PC-3 (cell line): ENCODE data around the gene GIPC3. TPM values are rescaled to one million over a fixed set of nuclear protein-coding genes. Genes with fewer than 3 reads are reported as not detected.

Experiments
- ATAC-seq: fragments of 200-7000 bp; cut with Tn5 transposase; 2 replicates; pipeline ENCODE4 v1.9.1; 2020; ENCODE audit warnings: mild to moderate bottlenecking, moderate library complexity
- BruUV-seq: library from RNA; stranded (reverse); fragments of 400-500 nt; replicated peaks from 2 replicates; lab custom pipeline; 2021; lab: Mats Ljungman, UMichigan
- CTCF ChIA-PET: fragments of 300-600 bp; sonication (Branson Sonifier 250); formaldehyde crosslinking; loops from one replicate; lab custom pipeline; 2022; ENCODE audit warnings: antibody characterized with exemption; lab: Charles Lee
- POLR2A ChIA-PET: fragments of 300-600 bp; sonication (Branson Sonifier 250); formaldehyde crosslinking; loops from one replicate; lab custom pipeline; 2022; ENCODE audit warnings: antibody characterized with exemption; ENCODE audit not compliant: unreplicated experiment; lab: Charles Lee
- DNase-seq: peaks from one replicate; pipeline ENCODE4 v3.0.0-alpha.2; 2015
- H2AFZ ChIP-seq: fragments of 300-600 bp; sonication (generic); 2 replicates; pipeline ENCODE4 v1.6.0; 2016; ENCODE audit warnings: antibody characterized with exemption, low read length
- H3F3A ChIP-seq: fragments of 300-600 bp; sonication (generic); one replicate; pipeline ENCODE4 v1.6.0; 2017; ENCODE audit warnings: antibody characterized with exemption, low read length, control low read depth, mild to moderate bottlenecking; ENCODE audit not compliant: unreplicated experiment
- H3K27ac ChIP-seq: fragments of 300-600 bp; sonication (generic); 2 replicates; pipeline ENCODE4 v1.5.1; 2016; ENCODE audit warnings: mild to moderate bottlenecking, low read length
- H3K27me3 ChIP-seq: fragments of 300-600 bp; sonication (generic); 2 replicates; pipeline ENCODE4 v1.6.1; 2016; ENCODE audit warnings: low read length, mixed read lengths
- H3K36me3 ChIP-seq: fragments of 300-600 bp; sonication (generic); 2 replicates; pipeline ENCODE4 v1.6.1; 2016; ENCODE audit warnings: low read depth, mixed run types, low read length, mixed read lengths
- H3K4me1 ChIP-seq: fragments of 300-600 bp; sonication (generic); 2 replicates; pipeline ENCODE4 v1.5.1; 2016; ENCODE audit warnings: low read length; ENCODE audit not compliant: insufficient read depth
- H3K4me2 ChIP-seq: fragments of 300-600 bp; sonication (generic); 2 replicates; pipeline ENCODE4 v1.6.0; 2016; ENCODE audit warnings: low read length
- H3K4me3 ChIP-seq: fragments of 300-600 bp; sonication (generic); 2 replicates; pipeline ENCODE4 v1.5.1; 2016; ENCODE audit warnings: mild to moderate bottlenecking, low read length, mixed read lengths
- H3K79me2 ChIP-seq: fragments of 300-600 bp; sonication (generic); 2 replicates; pipeline ENCODE4 v1.6.1; 2017; ENCODE audit warnings: low read length, mixed read lengths
- H3K9ac ChIP-seq: fragments of 300-600 bp; sonication (generic); 2 replicates; pipeline ENCODE4 v1.6.0; 2016; ENCODE audit warnings: mild to moderate bottlenecking, low read length
- H3K9me2 ChIP-seq: fragments of 300-600 bp; sonication (generic); replicated peaks from 2 replicates; pipeline ENCODE4 v1.6.1; 2016; ENCODE audit warnings: mixed run types, low read length, mixed read lengths
- H3K9me3 ChIP-seq: fragments of 300-600 bp; sonication (generic); 2 replicates; pipeline ENCODE4 v1.6.1; 2016; ENCODE audit warnings: low read length, mixed read lengths
- H4K20me1 ChIP-seq: fragments of 300-600 bp; sonication (generic); 2 replicates; pipeline ENCODE4 v1.6.1; 2016; ENCODE audit warnings: low read length, mixed read lengths
- EZH2 ChIP-seq: fragments of 300-600 bp; sonication (generic); IDR thresholded peaks from one replicate; pipeline ENCODE4 v1.6.1; 2017; ENCODE audit warnings: antibody characterized with exemption, mild to moderate bottlenecking, low read length; ENCODE audit not compliant: unreplicated experiment
- EZH2phosphoT487 ChIP-seq: fragments of 300-600 bp; sonication (generic); IDR thresholded peaks from 2 replicates; pipeline ENCODE4 v1.6.1; 2018; ENCODE audit warnings: mild to moderate bottlenecking, antibody characterized with exemption, low read length, borderline replicate concordance
- intact Hi-C: fragments of 100-400 bp; cut with micrococcal nuclease; formaldehyde crosslinking; loops from 2 replicates; pipeline ENCODE4 v1.9.0; 2023
- total RNA-seq: library from RNA; depleted of rRNA; stranded (reverse); fragments of >200 nt; gene quantifications from 2 replicates; pipeline ENCODE4 v1.2.3, GENCODE V29; 2014
- TF ChIP-seq, protein P1 (sequence below): fragments of 300-600 bp; sonication (generic); conservative IDR thresholded peaks from 2 replicates; pipeline ENCODE4 v1.5.1; 2017; ENCODE audit warnings: antibody characterized with exemption, low read depth, mild to moderate bottlenecking, low read length

The GIPC3 gene
- total RNA-seq, 1 experiment from 2014 or later: 0.18 TPM

DNA sequence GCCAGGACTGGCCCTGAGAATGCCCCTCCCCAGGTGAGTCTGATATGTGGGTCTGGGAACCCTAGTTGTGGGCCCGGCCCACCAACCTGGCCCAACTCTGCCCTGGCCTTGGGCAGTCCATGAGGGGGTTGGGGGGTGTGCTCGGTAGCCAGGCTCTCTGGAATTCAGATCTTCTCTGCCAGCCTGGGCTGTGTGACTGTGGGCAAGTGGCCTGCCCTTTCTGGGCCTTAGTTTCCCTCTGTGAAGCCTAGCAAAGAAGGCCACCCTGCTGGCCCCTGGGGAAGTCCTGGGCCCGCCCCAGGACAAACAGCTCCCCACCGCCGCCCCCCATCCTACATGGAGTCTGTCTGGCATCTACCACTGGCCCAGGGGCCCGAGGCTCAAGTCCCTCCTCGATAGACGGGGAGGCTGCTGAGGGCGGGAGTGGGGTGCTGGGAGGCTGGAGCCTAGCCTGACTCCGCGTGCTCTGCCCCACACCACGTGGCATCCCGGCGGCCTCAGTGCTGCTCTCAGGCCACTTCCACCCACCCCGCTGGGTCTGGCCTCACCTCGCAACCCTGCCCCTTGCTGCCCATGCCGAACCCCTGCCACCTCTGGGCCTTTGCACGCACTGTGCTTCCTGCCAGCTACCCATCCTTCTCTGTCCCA is 29.7 kb downstream of the GIPC3 start:
- no TSS peak for BruUV-seq
- Histone ChIP-seq H2AFZ (no peak overlapping the region), H3K9me2 (no peaks in the 10 kb centered on the region), H3K27me3 (no peaks in the 10 kb centered on the region), H3F3A (no peaks in the 10 kb centered on the region), H3K4me1 (no peaks in the 10 kb centered on the region), H3K27ac (no peak overlapping the region), H3K9ac (no peak overlapping the region), H3K36me3 (no peaks in the 10 kb centered on the region; the same call in 1 of the 2 replicates), H3K4me3 (no peak overlapping the region), H3K9me3 (no peaks in the 10 kb centered on the region), H3K4me2 (no peak overlapping the region), H3K79me2 (no peaks in the 10 kb centered on the region), H4K20me1 (no peaks in the 10 kb centered on the region)
- ATAC-seq (no peak), DNase-seq (no peak)
- ChIA-PET POLR2A (no interaction called here), CTCF (no interaction called here)
- no peak for TF ChIP-seq EZH2phosphoT487
- TF ChIP-seq EZH2: no peak
- TF ChIP-seq, protein P1, sequence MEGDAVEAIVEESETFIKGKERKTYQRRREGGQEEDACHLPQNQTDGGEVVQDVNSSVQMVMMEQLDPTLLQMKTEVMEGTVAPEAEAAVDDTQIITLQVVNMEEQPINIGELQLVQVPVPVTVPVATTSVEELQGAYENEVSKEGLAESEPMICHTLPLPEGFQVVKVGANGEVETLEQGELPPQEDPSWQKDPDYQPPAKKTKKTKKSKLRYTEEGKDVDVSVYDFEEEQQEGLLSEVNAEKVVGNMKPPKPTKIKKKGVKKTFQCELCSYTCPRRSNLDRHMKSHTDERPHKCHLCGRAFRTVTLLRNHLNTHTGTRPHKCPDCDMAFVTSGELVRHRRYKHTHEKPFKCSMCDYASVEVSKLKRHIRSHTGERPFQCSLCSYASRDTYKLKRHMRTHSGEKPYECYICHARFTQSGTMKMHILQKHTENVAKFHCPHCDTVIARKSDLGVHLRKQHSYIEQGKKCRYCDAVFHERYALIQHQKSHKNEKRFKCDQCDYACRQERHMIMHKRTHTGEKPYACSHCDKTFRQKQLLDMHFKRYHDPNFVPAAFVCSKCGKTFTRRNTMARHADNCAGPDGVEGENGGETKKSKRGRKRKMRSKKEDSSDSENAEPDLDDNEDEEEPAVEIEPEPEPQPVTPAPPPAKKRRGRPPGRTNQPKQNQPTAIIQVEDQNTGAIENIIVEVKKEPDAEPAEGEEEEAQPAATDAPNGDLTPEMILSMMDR: no peak
- intact Hi-C loops: no loop called here

DNA sequence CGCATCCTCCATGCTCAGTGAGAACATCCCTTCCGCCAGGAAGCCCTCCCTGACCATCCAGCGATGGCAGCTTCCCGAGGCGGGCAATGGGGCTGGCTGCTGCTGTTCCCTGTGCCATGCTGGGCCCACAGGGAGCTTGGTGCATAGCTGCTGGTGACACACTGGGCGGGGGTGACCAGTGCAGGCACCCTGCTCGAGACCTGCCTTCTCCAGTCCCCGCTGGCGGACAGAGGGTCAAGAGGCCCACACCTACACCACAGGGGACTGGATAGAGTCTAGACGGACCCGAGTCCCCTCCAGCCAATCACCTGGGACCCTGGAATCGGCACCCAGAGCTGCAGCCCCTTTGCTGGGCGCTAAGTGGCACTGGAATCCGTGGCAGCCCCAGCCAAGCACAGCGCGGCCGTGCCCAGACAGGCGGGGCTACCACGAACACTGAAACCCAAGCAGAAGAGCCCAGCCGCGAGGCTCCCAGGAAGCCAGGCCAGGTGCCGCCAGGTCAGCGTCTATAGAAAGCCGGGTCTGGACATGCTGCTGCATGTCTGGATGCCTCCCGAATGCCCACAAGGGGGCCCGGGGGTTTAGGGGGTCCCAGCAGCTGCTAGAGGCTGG is 30.4 kb downstream of the GIPC3 start:
- no peak for TF ChIP-seq EZH2
- TF ChIP-seq EZH2phosphoT487: no peak
- TF ChIP-seq, protein P1: no peak
- ATAC-seq: no peak
- no peak overlapping the region for H3K27ac ChIP-seq
- H4K20me1 ChIP-seq: no peaks in the 10 kb centered on the region
- H3K9me3 ChIP-seq: no peaks in the 10 kb centered on the region
- no peak overlapping the region for H3K4me2 ChIP-seq
- ChIA-PET POLR2A (no interaction called here), CTCF (no interaction called here)
- no peaks in the 10 kb centered on the region for H3K27me3 ChIP-seq
- no peak for DNase-seq
- no peak overlapping the region for H2AFZ ChIP-seq
- BruUV-seq: no TSS peak
- H3K9me2 ChIP-seq: no peaks in the 10 kb centered on the region
- no peak overlapping the region for H3K9ac ChIP-seq
- H3F3A ChIP-seq: no peaks in the 10 kb centered on the region
- intact Hi-C loops: no loop called here
- H3K36me3 ChIP-seq: no peaks in the 10 kb centered on the region; the same call in 1 of the 2 replicates
- H3K79me2 ChIP-seq: no peaks in the 10 kb centered on the region
- H3K4me3 ChIP-seq: no peak overlapping the region
- no peaks in the 10 kb centered on the region for H3K4me1 ChIP-seq

DNA sequence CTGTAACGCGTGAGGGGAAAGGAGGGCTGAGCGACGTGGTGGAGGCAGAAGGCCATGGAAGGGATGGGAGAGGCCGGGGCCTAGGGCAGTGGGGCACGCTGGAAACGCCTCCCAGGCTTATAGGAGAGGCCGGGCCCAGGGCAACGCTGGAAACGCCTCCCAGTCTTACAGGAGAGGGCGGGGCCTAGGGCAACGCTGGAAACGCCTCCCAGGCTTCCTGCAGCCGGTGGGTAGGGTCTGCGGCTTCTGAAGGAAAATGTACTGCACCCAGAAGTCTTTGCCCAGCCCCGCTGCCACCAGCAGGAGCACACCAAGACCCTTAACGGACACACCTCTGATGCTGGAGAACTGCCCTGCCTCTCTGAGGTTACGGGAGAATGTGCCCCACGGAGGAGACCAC is 32.2 kb downstream of the GIPC3 start:
- H3F3A ChIP-seq: no peaks in the 10 kb centered on the region
- no peaks in the 10 kb centered on the region for H3K9me2 ChIP-seq
- H2AFZ ChIP-seq: no peak overlapping the region
- intact Hi-C loops: no loop called here
- H3K36me3 ChIP-seq: no peaks in the 10 kb centered on the region; the same call in 1 of the 2 replicates
- no peaks in the 10 kb centered on the region for H3K27me3 ChIP-seq
- no peaks in the 10 kb centered on the region for H3K9me3 ChIP-seq
- TF ChIP-seq, protein P1: no peak
- TF ChIP-seq EZH2 (no peak), EZH2phosphoT487 (no peak)
- H3K4me1 ChIP-seq: no peaks in the 10 kb centered on the region
- no peaks in the 10 kb centered on the region for H4K20me1 ChIP-seq
- no peak overlapping the region for H3K27ac ChIP-seq
- ATAC-seq: no peak
- H3K9ac ChIP-seq: no peak overlapping the region
- POLR2A ChIA-PET: no interaction called here
- CTCF ChIA-PET: no interaction called here
- H3K4me3 ChIP-seq: no peak overlapping the region
- no peak for DNase-seq
- BruUV-seq: no TSS peak
- no peaks in the 10 kb centered on the region for H3K79me2 ChIP-seq
- H3K4me2 ChIP-seq: no peak overlapping the region
